ENCODE measurements around the gene NCDN. TPM values are rescaled to one million over a fixed set of nuclear protein-coding genes. Genes with fewer than 3 reads are reported as not detected.
A peak's percentile ranks its signal among the peaks of the same experiment; 100 is the strongest.
"Not testable (repeated sequence)": the region's sequence is repeated elsewhere in the genome, so short reads cannot be mapped to it uniquely, and the experiment has no call there.

The NCDN gene
- polyA plus RNA-seq, 3 donors from 2014 or later: 4.1 to 8.9 (median 4.9) TPM

- Mint-ChIP-seq H3K4me1 (peaks cover 22 to 35% of the 10 kb centered on the region in 2 donors), H3K27ac (peak overlapping the region in 1 of 6 donors; percentile 3), H3K36me3 (peaks cover 0 to 13% (median 13%) of the 10 kb centered on the region in 3 donors), H3K9me3 (no peaks in the 10 kb centered on the region), H3K4me3 (no peak overlapping the region), H3K27me3 (ENCODE audit: low read depth in 3 of 3) (no peaks in the 10 kb centered on the region)
- DNase-seq: no peak
Observed at GRCh38 chr1:35567947-35568558, 10.5 kb downstream of the NCDN start.

GRCh38 chr1:35568975-35569395 lies 11.4 kb downstream of the NCDN start:
- Mint-ChIP-seq H3K4me1 (peaks cover 22 to 35% of the 10 kb centered on the region in 2 donors), H3K27ac (no peak overlapping the region)
- DNase-seq: peak; percentile 59 to 65 (median 64)

GRCh38 chr1:35569936-35570335 lies 12.3 kb downstream of the NCDN start:
- H3K4me1 Mint-ChIP-seq: peaks cover 18 to 28% of the 10 kb centered on the region in 2 donors
- peak overlapping the region in 1 of 6 donors; percentile 28 for H3K27ac Mint-ChIP-seq
- no peaks in the 10 kb centered on the region for H3K9me3 Mint-ChIP-seq
- peaks cover 0 to 13% (median 13%) of the 10 kb centered on the region in 3 donors for H3K36me3 Mint-ChIP-seq
- no peak for DNase-seq
- no peak overlapping the region for H3K4me3 Mint-ChIP-seq
- no peaks in the 10 kb centered on the region for H3K27me3 Mint-ChIP-seq (ENCODE audit: low read depth in 3 of 3)

More at GRCh38 chr1:35568975-35569395, 11.4 kb downstream of the NCDN start:
- H3K4me3 Mint-ChIP-seq: no peak overlapping the region
- H3K27me3 Mint-ChIP-seq (ENCODE audit: low read depth in 3 of 3): no peaks in the 10 kb centered on the region
- H3K36me3 Mint-ChIP-seq: peaks cover 0 to 13% (median 13%) of the 10 kb centered on the region in 3 donors
- H3K9me3 Mint-ChIP-seq: no peaks in the 10 kb centered on the region

- no peak overlapping the region for H3K4me3 Mint-ChIP-seq
- peaks cover 24 to 34% of the 10 kb centered on the region in 2 donors for H3K4me1 Mint-ChIP-seq
- H3K27ac Mint-ChIP-seq: no peak overlapping the region
- H3K27me3 Mint-ChIP-seq (ENCODE audit: low read depth in 3 of 3): peaks cover 0 to 2% (median 0%) of the 10 kb centered on the region in 3 donors
- H3K9me3 Mint-ChIP-seq: no peaks in the 10 kb centered on the region
- H3K36me3 Mint-ChIP-seq: peaks cover 0 to 17% (median 13%) of the 10 kb centered on the region in 3 donors
- DNase-seq: no peak
Observed at GRCh38 chr1:35570589-35571137, 13.1 kb downstream of the NCDN start.

GRCh38 chr1:35571263-35571662 lies 13.7 kb downstream of the NCDN start:
- Mint-ChIP-seq H3K4me3 (peak overlapping the region in 1 of 5 donors; percentile 15), H3K9me3 (no peaks in the 10 kb centered on the region), H3K27me3 (ENCODE audit: low read depth in 3 of 3) (peaks cover 0 to 3% (median 0%) of the 10 kb centered on the region in 3 donors), H3K36me3 (peaks cover 0 to 17% (median 13%) of the 10 kb centered on the region in 3 donors), H3K27ac (peak overlapping the region in 2 of 6 donors; percentile 20 to 65), H3K4me1 (peaks cover 30 to 40% of the 10 kb centered on the region in 2 donors)
- no peak for DNase-seq

- no peak for DNase-seq
- H3K4me1 Mint-ChIP-seq: peaks cover 34 to 45% of the 10 kb centered on the region in 2 donors
- peaks cover 0 to 17% (median 13%) of the 10 kb centered on the region in 3 donors for H3K36me3 Mint-ChIP-seq
- peak overlapping the region in 4 of 5 donors; percentile 36 to 74 (median 70) for H3K4me3 Mint-ChIP-seq
- H3K9me3 Mint-ChIP-seq: no peaks in the 10 kb centered on the region
- H3K27ac Mint-ChIP-seq: peak overlapping the region in 1 of 6 donors; percentile 41
- H3K27me3 Mint-ChIP-seq (ENCODE audit: low read depth in 3 of 3): peaks cover 0 to 6% (median 0%) of the 10 kb centered on the region in 3 donors
Observed at GRCh38 chr1:35572296-35572695, 14.7 kb downstream of the NCDN start.

GRCh38 chr1:35573198-35574124 lies 15.9 kb downstream of the NCDN start, which contains the start of gene TFAP2E:
Gene TFAP2E (plus strand): TSS chr1:35573314. CDS start chr1:35573578, 264 bp downstream.
- Mint-ChIP-seq H3K27me3 (ENCODE audit: low read depth in 3 of 3) (peaks cover 5 to 12% (median 7%) of the 10 kb centered on the region in 3 donors), H3K4me1 (peaks cover 41 to 51% of the 10 kb centered on the region in 2 donors), H3K4me3 (peak within 1 kb of the TSS; percentile 47 to 74 (median 68)), H3K36me3 (peaks cover 0 to 17% (median 7%) of the 10 kb centered on the region in 3 donors), H3K9me3 (no peaks in the 10 kb centered on the region), H3K27ac (peak within 1 kb of the TSS in 1 of 6 donors; percentile 70)
- peak; percentile 17 to 45 (median 30) for DNase-seq

- Mint-ChIP-seq H3K4me3 (peak overlapping the region in 4 of 5 donors; percentile 18 to 53 (median 32)), H3K9me3 (no peaks in the 10 kb centered on the region), H3K27me3 (ENCODE audit: low read depth in 3 of 3) (peaks cover 5 to 12% (median 7%) of the 10 kb centered on the region in 3 donors), H3K4me1 (peaks cover 38 to 48% of the 10 kb centered on the region in 2 donors), H3K36me3 (peaks cover 0 to 13% (median 3%) of the 10 kb centered on the region in 3 donors), H3K27ac (no peak overlapping the region)
- no peak for DNase-seq
Observed at GRCh38 chr1:35574125-35574654, 16.6 kb downstream of the NCDN start.

GRCh38 chr1:35574655-35575415 lies 17.2 kb downstream of the NCDN start:
- Mint-ChIP-seq H3K4me1 (peaks cover 38 to 47% of the 10 kb centered on the region in 2 donors), H3K27me3 (ENCODE audit: low read depth in 3 of 3) (peaks cover 5 to 12% (median 7%) of the 10 kb centered on the region in 3 donors), H3K27ac (peak overlapping the region in 4 of 6 donors; percentile 51 to 92 (median 75)), H3K4me3 (peak overlapping the region; percentile 90 to 95 (median 94)), H3K36me3 (peaks cover 0 to 13% (median 3%) of the 10 kb centered on the region in 3 donors), H3K9me3 (no peaks in the 10 kb centered on the region)
- no peak for DNase-seq

GRCh38 chr1:35575416-35575958 lies 17.9 kb downstream of the NCDN start:
- H3K27me3 Mint-ChIP-seq (ENCODE audit: low read depth in 3 of 3): peaks cover 5 to 12% (median 7%) of the 10 kb centered on the region in 3 donors
- peak overlapping the region; percentile 40 to 92 (median 75) for H3K27ac Mint-ChIP-seq
- H3K36me3 Mint-ChIP-seq: peaks cover 0 to 10% (median 3%) of the 10 kb centered on the region in 3 donors
- peak overlapping the region; percentile 90 to 95 (median 94) for H3K4me3 Mint-ChIP-seq
- no peak for DNase-seq
- peaks cover 38 to 47% of the 10 kb centered on the region in 2 donors for H3K4me1 Mint-ChIP-seq
- no peaks in the 10 kb centered on the region for H3K9me3 Mint-ChIP-seq

GRCh38 chr1:35576061-35576765 lies 18.6 kb downstream of the NCDN start:
- Mint-ChIP-seq H3K27me3 (ENCODE audit: low read depth in 3 of 3) (peaks cover 5 to 12% (median 7%) of the 10 kb centered on the region in 3 donors), H3K36me3 (peaks cover 0 to 8% (median under 1%) of the 10 kb centered on the region in 3 donors)
- DNase-seq: no peak

GRCh38 chr1:35576766-35577070 lies 19.1 kb downstream of the NCDN start:
- H3K9me3 Mint-ChIP-seq, H3K36me3 Mint-ChIP-seq, DNase-seq: not testable (repeated sequence)
- peak overlapping the region; percentile 91 to 97 (median 94) for H3K4me3 Mint-ChIP-seq
- H3K27ac Mint-ChIP-seq: peak overlapping the region; percentile 75 to 92 (median 88)
- H3K27me3 Mint-ChIP-seq (ENCODE audit: low read depth in 3 of 3): peaks cover 5 to 12% (median 7%) of the 10 kb centered on the region in 3 donors
- H3K4me1 Mint-ChIP-seq: peaks cover 38 to 44% of the 10 kb centered on the region in 2 donors

More at GRCh38 chr1:35576061-35576765, 18.6 kb downstream of the NCDN start:
- H3K9me3 Mint-ChIP-seq: no peaks in the 10 kb centered on the region
- peak overlapping the region; percentile 90 to 95 (median 94) for H3K4me3 Mint-ChIP-seq
- peaks cover 38 to 47% of the 10 kb centered on the region in 2 donors for H3K4me1 Mint-ChIP-seq
- H3K27ac Mint-ChIP-seq: peak overlapping the region; percentile 75 to 92 (median 88)
